Keratinocyte (primary cell): ENCODE measurements around the gene IL1B. TPM values are rescaled to one million over a fixed set of nuclear protein-coding genes. Genes with fewer than 3 reads are reported as not detected.

ENCODE experiments used
- DNase-seq: peaks from one replicate; pipeline ENCODE4 v3.0.0-alpha.2; 2011; ENCODE audit warnings: low read depth, missing footprints, low spot score
- FAIRE-seq: peaks from 2 replicates; lab custom pipeline; 2011; peaks lifted over from hg19 to GRCh38; lab: Jason Lieb, UNC
- H2AFZ ChIP-seq: 2 replicates; pipeline ENCODE4 v1.6.0; 2012; ENCODE audit warnings: low read length, control low read depth, inconsistent platforms; ENCODE audit not compliant: control insufficient read depth
- H3K27ac ChIP-seq: 2 replicates; pipeline ENCODE4 v1.5.1; 2011; ENCODE audit warnings: low read length; ENCODE audit not compliant: control insufficient read depth, insufficient read depth
- H3K27me3 ChIP-seq: 3 replicates; pipeline ENCODE4 v1.6.0; 2011; ENCODE audit warnings: low read length; ENCODE audit not compliant: control insufficient read depth, insufficient read depth; ENCODE audit errors: extremely low read depth
- H3K36me3 ChIP-seq, 2 experiments: 2 replicates in 1 of 2; 3 replicates in 1 of 2; pipeline ENCODE4 v1.5.1; 2011; ENCODE audit warnings: low read length in 2 of 2, mild to moderate bottlenecking in 1 of 2; ENCODE audit not compliant: control insufficient read depth in 2 of 2, insufficient read depth in 2 of 2; ENCODE audit errors: extremely low read depth in 1 of 2
- H3K4me1 ChIP-seq: 3 replicates; pipeline ENCODE4 v1.5.1; 2011; ENCODE audit warnings: low read length; ENCODE audit not compliant: control insufficient read depth, insufficient read depth; ENCODE audit errors: extremely low read depth
- H3K4me2 ChIP-seq: 3 replicates; pipeline ENCODE4 v1.6.0; 2011; ENCODE audit warnings: low read depth, low read length; ENCODE audit not compliant: control insufficient read depth, insufficient read depth; ENCODE audit errors: extremely low read depth
- H3K4me3 ChIP-seq, 3 experiments: fragments of 200-600 bp in 1 of 3; sonication (generic) in 1 of 3; 2 replicates in 2 of 3; 3 replicates in 1 of 3; pipeline ENCODE4 v1.5.1; 2011 to 2016; ENCODE audit warnings: low read length in 3 of 3, mild to moderate bottlenecking in 3 of 3, control low read depth in 2 of 3, inconsistent platforms in 1 of 3, low read depth in 1 of 3, mixed read lengths in 1 of 3, mixed run types in 1 of 3, moderate library complexity in 1 of 3; ENCODE audit not compliant: control insufficient read depth in 2 of 3, insufficient read depth in 2 of 3; ENCODE audit errors: extremely low read depth in 1 of 3
- H3K79me2 ChIP-seq: 2 replicates; pipeline ENCODE4 v1.6.0; 2012; ENCODE audit warnings: low read length; ENCODE audit not compliant: control insufficient read depth, insufficient read depth
- H3K9ac ChIP-seq: 3 replicates; pipeline ENCODE4 v1.6.0; 2011; ENCODE audit warnings: low read length; ENCODE audit not compliant: control insufficient read depth, insufficient read depth; ENCODE audit errors: extremely low read depth
- H3K9me1 ChIP-seq: 3 replicates; pipeline ENCODE4 v1.6.0; 2011; ENCODE audit warnings: low read length; ENCODE audit not compliant: control insufficient read depth, insufficient read depth; ENCODE audit errors: extremely low read depth
- H3K9me3 ChIP-seq: 2 replicates; pipeline ENCODE4 v1.5.1; 2012; ENCODE audit warnings: low read depth, low read length; ENCODE audit not compliant: control insufficient read depth
- H4K20me1 ChIP-seq: 3 replicates; pipeline ENCODE4 v1.6.0; 2011; ENCODE audit warnings: low read length; ENCODE audit not compliant: control insufficient read depth, insufficient read depth; ENCODE audit errors: extremely low read depth
- EZH2 ChIP-seq: IDR thresholded peaks from one replicate; pipeline ENCODE4 v1.6.1; 2012; ENCODE audit warnings: inconsistent platforms, mild to moderate bottlenecking, low read length, moderate library complexity
- dilution Hi-C: fragments of 300-500 bp; cut with MboI; formaldehyde crosslinking; loops from one replicate; pipeline ENCODE4 v1.7.0; 2020; ENCODE audit warnings: low sequenced_read_pairs; ENCODE audit not compliant: extremely low pct_ligation_motif_present
- polyA plus RNA-seq, 5 experiments: library from polyadenylated mRNA; depleted of rRNA in 3 of 5; stranded (reverse) in 3 of 5; stranded (forward) in 1 of 5; unstranded in 1 of 5; fragments of >200 nt; gene quantifications; 1 replicate in 1 of 5; 2 replicates in 3 of 5; 3 replicates in 1 of 5; pipeline versions ENCODE4 v1.2.1 to v1.2.3, GENCODE V29; 2011 to 2012; ENCODE audit warnings: missing spikeins in 2 of 5, low read depth in 1 of 5, low replicate concordance in 1 of 5
- TF ChIP-seq, protein P1 (sequence below), 3 experiments: IDR thresholded peaks in 1 of 3; conservative IDR thresholded peaks in 1 of 3; optimal IDR thresholded peaks in 1 of 3; 2 replicates in 2 of 3; 3 replicates in 1 of 3; pipeline versions ENCODE3 to v1.5.1; 2011; ENCODE audit warnings: low read length in 3 of 3, mild to moderate bottlenecking in 3 of 3, moderate library complexity in 2 of 3, control low read depth in 1 of 3, inconsistent platforms in 1 of 3; ENCODE audit not compliant: insufficient read depth in 2 of 3; ENCODE audit errors: extremely low read depth in 1 of 3

IL1B gene
- polyA plus RNA-seq, 1 donor (not counting 4 experiments of a cell fraction or from before 2014, with no cell fraction given), result 232 TPM

DNA sequence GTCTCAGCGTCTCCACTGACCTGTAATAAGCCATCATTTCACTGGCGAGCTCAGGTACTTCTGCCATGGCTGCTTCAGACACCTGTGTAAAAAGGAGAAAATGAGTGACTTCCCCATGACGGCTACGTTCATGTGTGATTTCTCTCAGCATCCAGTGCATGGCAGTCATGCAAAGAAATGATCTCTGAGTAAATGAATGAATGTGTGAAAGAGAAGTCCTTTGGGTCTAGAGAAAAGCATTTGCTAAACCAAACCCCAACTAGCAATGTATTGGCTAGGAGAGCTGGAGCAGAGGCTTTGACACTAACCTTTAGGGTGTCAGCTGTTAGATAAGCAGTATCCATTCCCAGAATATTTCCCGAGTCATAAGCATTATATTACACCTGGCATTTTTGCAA lies 417 bp downstream of the IL1B start:
- Histone ChIP-seq H3K4me1 (peaks cover 51% of the 10 kb centered on the region), H3K27me3 (no peaks in the 10 kb centered on the region), H3K9ac (peak overlapping the region; percentile 83), H3K9me3 (no peaks in the 10 kb centered on the region), H3K79me2 (peaks cover 36% of the 10 kb centered on the region), H4K20me1 (no peaks in the 10 kb centered on the region), H3K4me2 (peak overlapping the region; percentile 84), H3K27ac (peak overlapping the region; percentile 85), H3K9me1 (no peaks in the 10 kb centered on the region), H2AFZ (no peak overlapping the region), H3K4me3 (peak overlapping the region; percentile 53 to 93 (median 77)), H3K36me3 (peaks cover 23 to 46% of the 10 kb centered on the region in 2 experiments)
- FAIRE-seq (peak; percentile 32), DNase-seq (no peak)
- TF ChIP-seq, protein P1, sequence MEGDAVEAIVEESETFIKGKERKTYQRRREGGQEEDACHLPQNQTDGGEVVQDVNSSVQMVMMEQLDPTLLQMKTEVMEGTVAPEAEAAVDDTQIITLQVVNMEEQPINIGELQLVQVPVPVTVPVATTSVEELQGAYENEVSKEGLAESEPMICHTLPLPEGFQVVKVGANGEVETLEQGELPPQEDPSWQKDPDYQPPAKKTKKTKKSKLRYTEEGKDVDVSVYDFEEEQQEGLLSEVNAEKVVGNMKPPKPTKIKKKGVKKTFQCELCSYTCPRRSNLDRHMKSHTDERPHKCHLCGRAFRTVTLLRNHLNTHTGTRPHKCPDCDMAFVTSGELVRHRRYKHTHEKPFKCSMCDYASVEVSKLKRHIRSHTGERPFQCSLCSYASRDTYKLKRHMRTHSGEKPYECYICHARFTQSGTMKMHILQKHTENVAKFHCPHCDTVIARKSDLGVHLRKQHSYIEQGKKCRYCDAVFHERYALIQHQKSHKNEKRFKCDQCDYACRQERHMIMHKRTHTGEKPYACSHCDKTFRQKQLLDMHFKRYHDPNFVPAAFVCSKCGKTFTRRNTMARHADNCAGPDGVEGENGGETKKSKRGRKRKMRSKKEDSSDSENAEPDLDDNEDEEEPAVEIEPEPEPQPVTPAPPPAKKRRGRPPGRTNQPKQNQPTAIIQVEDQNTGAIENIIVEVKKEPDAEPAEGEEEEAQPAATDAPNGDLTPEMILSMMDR (optimal IDR thresholded peaks at IDR 0.05 in 1 of 3, IDR thresholded peaks at IDR 0.05 in 1 of 3, conservative IDR thresholded peaks at IDR 0.05 in 1 of 3; ENCODE audit: extremely low read depth in 1 of 3, insufficient read depth in 2 of 3, low read length in 3 of 3), result no peak
- dilution Hi-C loops, result no loop called here

DNA sequence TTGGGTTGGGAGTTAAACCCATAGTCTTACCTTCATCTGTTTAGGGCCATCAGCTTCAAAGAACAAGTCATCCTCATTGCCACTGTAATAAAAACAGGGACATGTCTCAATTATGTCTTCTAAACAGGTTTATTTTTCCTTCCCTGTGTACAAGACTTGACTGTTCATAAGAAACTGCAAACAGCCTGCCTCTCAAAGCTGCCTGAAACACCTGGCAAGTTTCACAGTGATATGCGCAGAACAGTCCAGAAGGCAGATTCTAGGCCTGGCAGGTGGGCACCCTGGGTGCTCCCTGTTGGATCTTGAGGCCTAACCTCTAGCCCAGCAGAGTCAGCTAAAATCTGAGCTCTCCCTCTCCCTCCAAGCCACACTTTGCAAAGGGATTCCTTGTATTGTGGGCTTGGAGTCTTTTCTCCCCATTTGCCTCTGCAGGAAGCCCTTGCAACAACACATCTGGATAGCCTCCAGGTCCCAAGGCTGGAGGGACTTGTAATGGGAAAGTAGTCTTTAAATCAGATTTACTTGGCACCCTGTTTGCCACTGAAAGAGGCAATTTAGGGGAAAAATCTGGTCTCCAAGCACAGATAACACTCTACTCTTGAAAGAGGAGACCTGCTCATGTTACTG lies 930 bp downstream of the IL1B start:
- TF ChIP-seq, protein P1 (optimal IDR thresholded peaks at IDR 0.05 in 1 of 3, IDR thresholded peaks at IDR 0.05 in 1 of 3, conservative IDR thresholded peaks at IDR 0.05 in 1 of 3; ENCODE audit: extremely low read depth in 1 of 3, insufficient read depth in 2 of 3, low read length in 3 of 3), result no peak
- TF ChIP-seq EZH2, result no peak

More for the DNA sequence above, 930 bp downstream of the IL1B start:
- Histone ChIP-seq H2AFZ (no peak overlapping the region), H3K27me3 (no peaks in the 10 kb centered on the region), H3K9me1 (no peaks in the 10 kb centered on the region), H3K4me3 (peak overlapping the region; percentile 53 to 93 (median 77)), H3K9me3 (no peaks in the 10 kb centered on the region), H3K27ac (peak overlapping the region; percentile 85), H3K79me2 (peaks cover 36% of the 10 kb centered on the region), H4K20me1 (no peaks in the 10 kb centered on the region), H3K36me3 (peaks cover 25 to 50% of the 10 kb centered on the region in 2 experiments), H3K9ac (peak overlapping the region; percentile 83), H3K4me1 (peaks cover 51% of the 10 kb centered on the region), H3K4me2 (peak overlapping the region; percentile 84)
- DNase-seq, result no peak
- dilution Hi-C loops, result no loop called here
- FAIRE-seq, result no peak
